Fibroblast of lung (primary cell): ENCODE results near the gene TIFAB.

Source experiments
- EZH2 ChIP-seq: IDR thresholded peaks from 2 replicates; pipeline ENCODE4 v1.5.1; 2012; ENCODE audit warnings: low read length, control low read depth, mild to moderate bottlenecking; ENCODE audit errors: missing control alignments
- TF ChIP-seq, protein P1 (sequence below), 2 donors: IDR thresholded peaks in 1 of 2; conservative IDR thresholded peaks in 1 of 2; 1 replicate in 1 of 2; 2 replicates in 1 of 2; pipeline ENCODE4 v1.5.1; 2011 to 2012; ENCODE audit warnings: low read length in 2 of 2, control low read depth in 1 of 2, inconsistent platforms in 1 of 2, low read depth in 1 of 2, mild to moderate bottlenecking in 1 of 2

DNA sequence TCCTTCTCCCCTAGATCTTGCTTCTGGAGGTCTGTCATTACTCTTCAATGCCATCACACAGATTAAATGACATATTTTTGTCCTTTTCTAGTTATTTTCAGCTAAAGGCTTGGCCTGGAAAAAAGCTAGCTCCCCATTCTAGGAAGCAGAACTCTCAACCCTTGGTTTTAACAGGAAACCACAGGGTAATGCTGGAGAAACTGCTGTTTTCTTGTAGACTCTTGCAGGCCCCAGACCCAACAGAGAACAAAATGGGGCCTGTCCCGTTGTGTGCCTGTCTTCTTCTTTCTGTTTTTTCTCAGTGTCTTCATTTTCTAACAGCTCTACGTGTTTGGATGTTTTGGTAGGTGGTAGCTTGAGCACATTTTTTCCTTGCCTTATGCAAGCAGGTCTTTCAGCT, 26.5 kb downstream of the TIFAB start:
- TF ChIP-seq, protein P1, sequence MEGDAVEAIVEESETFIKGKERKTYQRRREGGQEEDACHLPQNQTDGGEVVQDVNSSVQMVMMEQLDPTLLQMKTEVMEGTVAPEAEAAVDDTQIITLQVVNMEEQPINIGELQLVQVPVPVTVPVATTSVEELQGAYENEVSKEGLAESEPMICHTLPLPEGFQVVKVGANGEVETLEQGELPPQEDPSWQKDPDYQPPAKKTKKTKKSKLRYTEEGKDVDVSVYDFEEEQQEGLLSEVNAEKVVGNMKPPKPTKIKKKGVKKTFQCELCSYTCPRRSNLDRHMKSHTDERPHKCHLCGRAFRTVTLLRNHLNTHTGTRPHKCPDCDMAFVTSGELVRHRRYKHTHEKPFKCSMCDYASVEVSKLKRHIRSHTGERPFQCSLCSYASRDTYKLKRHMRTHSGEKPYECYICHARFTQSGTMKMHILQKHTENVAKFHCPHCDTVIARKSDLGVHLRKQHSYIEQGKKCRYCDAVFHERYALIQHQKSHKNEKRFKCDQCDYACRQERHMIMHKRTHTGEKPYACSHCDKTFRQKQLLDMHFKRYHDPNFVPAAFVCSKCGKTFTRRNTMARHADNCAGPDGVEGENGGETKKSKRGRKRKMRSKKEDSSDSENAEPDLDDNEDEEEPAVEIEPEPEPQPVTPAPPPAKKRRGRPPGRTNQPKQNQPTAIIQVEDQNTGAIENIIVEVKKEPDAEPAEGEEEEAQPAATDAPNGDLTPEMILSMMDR (conservative IDR thresholded peaks at IDR 0.05 in 1 of 2, IDR thresholded peaks at IDR 0.05 in 1 of 2; ENCODE audit: low read depth in 1 of 2, low read length in 2 of 2): no peak
- TF ChIP-seq EZH2: no peak
